ENCODE data around the gene INAVA.

- TF ChIP-seq CTCF (conservative IDR thresholded peaks at IDR 0.05; ENCODE audit: low read length): no peak
- TF ChIP-seq EZH2phosphoT487 (IDR thresholded peaks at IDR 0.05; ENCODE audit: borderline replicate concordance): no peak
These were observed 10.1 kb downstream of the INAVA start for GRCh38 chr1:200904772-200905171.
